GM23338 (cell line): Measurements from ENCODE around the gene RNF152. TPM values are rescaled to one million over a fixed set of nuclear protein-coding genes. Genes with fewer than 3 reads are reported as not detected.
A peak's percentile ranks its signal among the peaks of the same experiment; 100 is the strongest.

Source experiments
- ATAC-seq: fragments of 200-7000 bp; cut with Tn5 transposase; 3 replicates; pipeline ENCODE4 v1.9.1; 2020
- DNase-seq: peaks from one replicate; pipeline ENCODE4 v3.0.0-alpha.2; 2015; ENCODE audit warnings: low spot score
- H2AFZ ChIP-seq: fragments of 200-600 bp; sonication (generic); 2 replicates; pipeline ENCODE4 v1.8.0; 2016; ENCODE audit warnings: antibody characterized with exemption, mild to moderate bottlenecking, moderate library complexity
- H3F3A ChIP-seq: fragments of 200-600 bp; sonication (generic); replicated peaks from 2 replicates; pipeline ENCODE4 v1.8.0; 2017; ENCODE audit warnings: antibody characterized with exemption, mixed run types, low read depth
- H3K27ac ChIP-seq: fragments of 200-600 bp; sonication (generic); 2 replicates; pipeline ENCODE4 v1.6.1; 2016; ENCODE audit warnings: low read depth
- H3K27me3 ChIP-seq: fragments of 200-600 bp; sonication (generic); 2 replicates; pipeline ENCODE4 v1.8.0; 2016; ENCODE audit warnings: mild to moderate bottlenecking, mixed run types, moderate library complexity; ENCODE audit not compliant: insufficient read depth
- H3K36me3 ChIP-seq: fragments of 200-600 bp; sonication (generic); 2 replicates; pipeline ENCODE4 v1.8.0; 2016; ENCODE audit warnings: mild to moderate bottlenecking; ENCODE audit not compliant: insufficient read depth
- H3K4me1 ChIP-seq: fragments of 200-600 bp; sonication (generic); 2 replicates; pipeline ENCODE4 v1.8.0; 2016; ENCODE audit warnings: mild to moderate bottlenecking, moderate library complexity; ENCODE audit not compliant: insufficient read depth
- H3K4me2 ChIP-seq: fragments of 200-600 bp; sonication (generic); 2 replicates; pipeline ENCODE4 v1.7.1; 2017; ENCODE audit warnings: mixed run types
- H3K4me3 ChIP-seq: fragments of 200-600 bp; sonication (generic); 2 replicates; pipeline ENCODE4 v1.6.1; 2016; ENCODE audit warnings: mixed run types
- H3K79me2 ChIP-seq: fragments of 200-600 bp; sonication (generic); replicated peaks from 2 replicates; pipeline ENCODE4 v1.8.0; 2017; ENCODE audit warnings: mild to moderate bottlenecking; ENCODE audit not compliant: insufficient read depth
- H3K9me2 ChIP-seq: fragments of 200-600 bp; sonication (generic); 2 replicates; pipeline ENCODE4 v1.8.0; 2017; ENCODE audit not compliant: insufficient read depth
- H4K20me1 ChIP-seq: fragments of 200-600 bp; sonication (generic); replicated peaks from 2 replicates; pipeline ENCODE4 v1.8.0; 2017; ENCODE audit warnings: mild to moderate bottlenecking; ENCODE audit not compliant: insufficient read depth
- H3K27ac Mint-ChIP-seq: 2 replicates; pipeline ENCODE4 v1.8.0; 2020; ENCODE audit warnings: inconsistent platforms, mild to moderate bottlenecking, moderate library complexity, mixed read lengths
- H3K27me3 Mint-ChIP-seq: 3 replicates; pipeline ENCODE4 v1.8.0; 2022; ENCODE audit warnings: low read depth, mild to moderate bottlenecking, moderate library complexity, mixed read lengths, inconsistent platforms; ENCODE audit not compliant: insufficient read depth, poor library complexity
- H3K36me3 Mint-ChIP-seq: 3 replicates; pipeline ENCODE4 v1.8.0; 2021; ENCODE audit warnings: low read depth, mild to moderate bottlenecking, inconsistent platforms, moderate library complexity, mixed read lengths
- H3K4me1 Mint-ChIP-seq: 3 replicates; pipeline ENCODE4 v1.8.0; 2020; ENCODE audit warnings: mild to moderate bottlenecking, inconsistent platforms, mixed read lengths
- H3K4me3 Mint-ChIP-seq: 3 replicates; pipeline ENCODE4 v1.8.0; 2021; ENCODE audit warnings: moderate library complexity, mild to moderate bottlenecking, inconsistent platforms, mixed read lengths
- H3K9me3 Mint-ChIP-seq: 3 replicates; pipeline ENCODE4 v1.8.0; 2020; ENCODE audit warnings: moderate library complexity, mild to moderate bottlenecking, inconsistent platforms, mixed read lengths
- CREB1 ChIP-seq: fragments of 250-450 bp; sonication (Bioruptor Pico); IDR thresholded peaks from 2 replicates; pipeline ENCODE4 v1.5.0; 2020; ENCODE audit warnings: low read depth, mild to moderate bottlenecking, moderate library complexity
- CTCF ChIP-seq, 2 experiments: fragments of 200-600 bp in 1 of 2; sonication (generic) in 1 of 2; conservative IDR thresholded peaks; 2 replicates each; pipeline versions ENCODE4 v1.5.1 to v1.6.1; 2016 to 2017; ENCODE audit warnings: antibody characterized with exemption in 2 of 2, low read depth in 2 of 2, mild to moderate bottlenecking in 2 of 2, moderate library complexity in 1 of 2
- ETS1 ChIP-seq: IDR thresholded peaks from 2 replicates; pipeline ENCODE4 v1.6.1; 2016; ENCODE audit warnings: antibody characterized with exemption
- EZH2 ChIP-seq: fragments of 200-600 bp; sonication (generic); IDR thresholded peaks from one replicate; pipeline ENCODE4 v1.8.0; 2017; ENCODE audit warnings: antibody characterized with exemption, mild to moderate bottlenecking, low read depth; ENCODE audit not compliant: unreplicated experiment
- EZH2phosphoT487 ChIP-seq: fragments of 200-600 bp; sonication (generic); IDR thresholded peaks from one replicate; pipeline ENCODE4 v1.8.1; 2018; ENCODE audit warnings: antibody characterized with exemption; ENCODE audit not compliant: unreplicated experiment
- JUNB ChIP-seq: IDR thresholded peaks from one replicate; pipeline ENCODE4 v1.6.1; 2016; ENCODE audit warnings: antibody characterized with exemption; ENCODE audit not compliant: unreplicated experiment
- NANOG ChIP-seq: IDR thresholded peaks from 2 replicates; pipeline ENCODE4 v1.6.1; 2016; ENCODE audit warnings: antibody characterized with exemption, borderline replicate concordance
- POLR2AphosphoS5 ChIP-seq: IDR thresholded peaks from 2 replicates; pipeline ENCODE4 v1.6.1; 2016; ENCODE audit warnings: antibody characterized with exemption, low read depth
- REST ChIP-seq: IDR thresholded peaks from one replicate; pipeline ENCODE4 v1.6.1; 2018; ENCODE audit warnings: antibody characterized with exemption; ENCODE audit not compliant: unreplicated experiment
- STAT1 ChIP-seq: IDR thresholded peaks from one replicate; pipeline ENCODE4 v1.6.1; 2016; ENCODE audit warnings: antibody characterized with exemption; ENCODE audit not compliant: unreplicated experiment
- ZNF114 ChIP-seq: fragments of 250-450 bp; sonication (Bioruptor Pico); IDR thresholded peaks from 2 replicates; pipeline ENCODE4 v1.5.0; 2020; ENCODE audit warnings: mild to moderate bottlenecking, moderate library complexity
- ZNF331 ChIP-seq: fragments of 250-450 bp; sonication (Bioruptor Pico); IDR thresholded peaks from 2 replicates; pipeline ENCODE4 v1.5.0; 2020; ENCODE audit warnings: low read depth, mild to moderate bottlenecking, moderate library complexity
- ZNF462 ChIP-seq: fragments of 250-450 bp; sonication (Bioruptor Pico); IDR thresholded peaks from 2 replicates; pipeline ENCODE4 v1.5.0; 2020; ENCODE audit warnings: mild to moderate bottlenecking, moderate library complexity
- polyA plus RNA-seq: library from polyadenylated mRNA; unstranded; fragments of >200 nt; fragmentation: Nextera tagmentation; extraction: Ambion mirVana; gene quantifications from 2 replicates; pipeline ENCODE4 v1.2.1, GENCODE V29; 2016
- total RNA-seq: library from RNA; depleted of rRNA; stranded (reverse); fragments of >200 nt; shearing (Covaris generic); gene quantifications from 2 replicates; pipeline ENCODE4 v1.2.3, GENCODE V29; 2014

RNF152 gene
- total and polyA plus RNA-seq, 2 experiments from 2014 or later = 1.2 to 2.9 TPM

GRCh38 chr18:61893971-61894750 lies 1.4 kb upstream of the RNF152 start:
- no peak overlapping the region for H3K27ac Mint-ChIP-seq
- Histone ChIP-seq H3K4me3 (peak overlapping the region; percentile 89), H3K9me2 (0 out of 2 replicates have a peak, but pooled peaks cover 4% of the 10 kb centered on the region), H3K4me1 (peaks cover 21% of the 10 kb centered on the region), H3K27me3 (peaks cover 50% of the 10 kb centered on the region), H3K79me2 (no peaks in the 10 kb centered on the region; the same call in 1 of the 2 replicates), H3F3A (no peaks in the 10 kb centered on the region), H3K27ac (no peak overlapping the region), H4K20me1 (peaks cover 7% of the 10 kb centered on the region), H3K4me2 (peak overlapping the region; percentile 95), H2AFZ (peak overlapping the region; percentile 97), H3K36me3 (no peaks in the 10 kb centered on the region; the same call in 1 of the 2 replicates)
- H3K9me3 Mint-ChIP-seq = no peaks in the 10 kb centered on the region; the same call in 2 of the 3 replicates
- H3K36me3 Mint-ChIP-seq = no peaks in the 10 kb centered on the region
- H3K27me3 Mint-ChIP-seq = peaks cover 34% of the 10 kb centered on the region
- ATAC-seq (peak; percentile 50), DNase-seq (peak; percentile 80)
- no peak for TF ChIP-seq ZNF462 (CRISPR knock-in tag)
- TF ChIP-seq CREB1 (CRISPR knock-in tag) = no peak
- no peak for TF ChIP-seq JUNB
- peak in 1 of 2 experiments; percentile 53; a peak in 2 of 4 replicates for TF ChIP-seq CTCF (conservative IDR thresholded peaks at IDR 0.05; ENCODE audit: low read depth in 2 of 2)
- TF ChIP-seq STAT1 = no peak
- TF ChIP-seq ZNF331 (CRISPR knock-in tag) = no peak
- TF ChIP-seq ZNF114 (CRISPR knock-in tag) = no peak
- TF ChIP-seq NANOG = no peak
- TF ChIP-seq REST = no peak
- peak; percentile 47; the same call in 1 of the 2 replicates for TF ChIP-seq POLR2AphosphoS5
- TF ChIP-seq ETS1 = no peak
- TF ChIP-seq EZH2phosphoT487 = no peak
- no peak for TF ChIP-seq EZH2
- H3K4me3 Mint-ChIP-seq = peak overlapping the region; percentile 85
- peaks cover 17% of the 10 kb centered on the region for H3K4me1 Mint-ChIP-seq
